SK-N-SH (cell line): ENCODE measurements around the gene PHF21A. TPM values are rescaled to one million over a fixed set of nuclear protein-coding genes. Genes with fewer than 3 reads are reported as not detected.

Experiments
- CTCF ChIA-PET: fragments of 300-600, 350-600 bp; formaldehyde crosslinking; extraction: SDS; loops from one replicate; lab custom pipeline; 2021; lab: Yijun Ruan, JAX
- POLR2A ChIA-PET: fragments of 350-600 bp; sonication (Branson Sonifier 250); formaldehyde crosslinking; extraction: SDS; loops from one replicate; lab custom pipeline; 2020; ENCODE audit warnings: antibody characterized with exemption, inconsistent platforms; lab: Yijun Ruan, JAX
- DNase-seq: peaks from one replicate; pipeline ENCODE4 v3.0.0; 2012
- H2AFZ ChIP-seq: fragments of 200-600 bp; sonication (generic); 2 replicates; pipeline ENCODE4 v1.8.1; 2016; ENCODE audit warnings: antibody characterized with exemption, mild to moderate bottlenecking, low read depth
- H3F3A ChIP-seq: fragments of 200-600 bp; sonication (generic); replicated peaks from 2 replicates; pipeline ENCODE3; 2016; ENCODE audit warnings: antibody characterized with exemption, mild to moderate bottlenecking; ENCODE audit not compliant: insufficient read depth
- H3K27ac ChIP-seq, 2 experiments: fragments of 200-500 bp in 1 of 2; fragments of 200-600 bp in 1 of 2; sonication (Bioruptor generic) in 1 of 2; sonication (generic), shearing (Covaris generic) in 1 of 2; 2 replicates each; pipeline versions ENCODE4 v1.5.1 to v1.6.1; 2014 to 2016; ENCODE audit warnings: low read depth in 2 of 2, inconsistent platforms in 1 of 2, low read length in 1 of 2, mild to moderate bottlenecking in 1 of 2, mixed read lengths in 1 of 2
- H3K27me3 ChIP-seq: fragments of 200-600 bp; sonication (generic), shearing (Covaris generic); 2 replicates; pipeline ENCODE4 v1.6.1; 2016; ENCODE audit warnings: mixed run types; ENCODE audit not compliant: insufficient read depth
- H3K36me3 ChIP-seq, 2 experiments: fragments of 200-500 bp in 1 of 2; fragments of 200-600 bp in 1 of 2; sonication (Bioruptor generic) in 1 of 2; sonication (generic) in 1 of 2; replicated peaks in 1 of 2; 2 replicates each; pipeline versions ENCODE3 to v1.5.1; 2014 to 2016; ENCODE audit warnings: low read length in 1 of 2, mild to moderate bottlenecking in 1 of 2; ENCODE audit not compliant: insufficient read depth in 2 of 2, control insufficient read depth in 1 of 2
- H3K4me1 ChIP-seq, 2 experiments: fragments of 200-500 bp in 1 of 2; fragments of 200-600 bp in 1 of 2; sonication (Bioruptor generic) in 1 of 2; sonication (generic), shearing (Covaris generic) in 1 of 2; 2 replicates each; pipeline versions ENCODE4 v1.5.1 to v1.6.1; 2014 to 2016; ENCODE audit warnings: low read depth in 1 of 2, low read length in 1 of 2, mixed run types in 1 of 2; ENCODE audit not compliant: insufficient read depth in 2 of 2, control insufficient read depth in 1 of 2
- H3K4me2 ChIP-seq: fragments of 200-600 bp; sonication (generic), shearing (Covaris generic); 2 replicates; pipeline ENCODE4 v1.6.1; 2017; ENCODE audit warnings: mixed run types
- H3K4me3 ChIP-seq, 2 experiments: fragments of 200-500 bp in 1 of 2; fragments of 200-600 bp in 1 of 2; sonication (Bioruptor generic) in 1 of 2; sonication (generic), shearing (Covaris generic) in 1 of 2; 2 replicates each; pipeline versions ENCODE4 v1.5.1 to v1.8.1; 2014 to 2016; ENCODE audit warnings: low read depth in 2 of 2, inconsistent platforms in 1 of 2, low read length in 1 of 2, mild to moderate bottlenecking in 1 of 2, mixed read lengths in 1 of 2, moderate library complexity in 1 of 2
- H3K79me2 ChIP-seq: fragments of 200-600 bp; sonication (generic); 2 replicates; pipeline ENCODE4 v1.8.1; 2017; ENCODE audit warnings: mild to moderate bottlenecking; ENCODE audit not compliant: insufficient read depth
- H3K9ac ChIP-seq: fragments of 200-600 bp; sonication (generic); 2 replicates; pipeline ENCODE4 v1.6.1; 2017; ENCODE audit warnings: mixed run types
- H3K9me2 ChIP-seq: fragments of 200-600 bp; sonication (generic); 2 replicates; pipeline ENCODE4 v1.6.1; 2017; ENCODE audit warnings: mixed run types
- H3K9me3 ChIP-seq: fragments of 200-600 bp; sonication (generic); 2 replicates; pipeline ENCODE4 v1.6.1; 2017; ENCODE audit warnings: mixed run types, mild to moderate bottlenecking, moderate library complexity
- H4K20me1 ChIP-seq: fragments of 200-600 bp; sonication (generic); 2 replicates; pipeline ENCODE4 v1.6.1; 2017; ENCODE audit warnings: mild to moderate bottlenecking, mixed run types; ENCODE audit not compliant: insufficient read depth
- CHD2 ChIP-seq: fragments of 150-350 bp; IDR thresholded peaks from 2 replicates; pipeline ENCODE4 v1.6.1; 2018; ENCODE audit warnings: low read length; ENCODE audit not compliant: partially characterized antibody
- ELF1 ChIP-seq: IDR thresholded peaks from 2 replicates; pipeline ENCODE4 v1.4.0; 2012
- FOSL2 ChIP-seq: IDR thresholded peaks from 2 replicates; pipeline ENCODE4 v1.4.0; 2012; ENCODE audit warnings: low read depth, mild to moderate bottlenecking, moderate library complexity, borderline replicate concordance
- FOXJ3 ChIP-seq: sonication (generic); formaldehyde crosslinking; IDR thresholded peaks from 2 replicates; pipeline ENCODE4 v1.5.1; 2020; ENCODE audit warnings: mild to moderate bottlenecking, missing genetic modification reagents
- FOXM1 ChIP-seq: IDR thresholded peaks from 2 replicates; pipeline ENCODE4 v1.4.0; 2012; ENCODE audit warnings: low read depth, mild to moderate bottlenecking
- GATA2 ChIP-seq: sonication (generic); formaldehyde crosslinking; IDR thresholded peaks from 2 replicates; pipeline ENCODE4 v1.5.0; 2020; ENCODE audit warnings: mild to moderate bottlenecking, missing genetic modification reagents
- MEF2A ChIP-seq: IDR thresholded peaks from 2 replicates; pipeline ENCODE4 v1.4.0; 2012; ENCODE audit warnings: low read depth, borderline replicate concordance
- MXI1 ChIP-seq: IDR thresholded peaks from 2 replicates; pipeline ENCODE4 v1.6.1; 2012; ENCODE audit warnings: mild to moderate bottlenecking, low read depth, low read length, improper control_type of control experiment
- NFIC ChIP-seq: IDR thresholded peaks from 2 replicates; pipeline ENCODE4 v1.4.0; 2012; ENCODE audit warnings: borderline replicate concordance
- RXRA ChIP-seq: IDR thresholded peaks from 2 replicates; pipeline ENCODE4 v1.4.0; 2012; ENCODE audit warnings: low read depth, mild to moderate bottlenecking, borderline replicate concordance
- SMC3 ChIP-seq: IDR thresholded peaks from 2 replicates; pipeline ENCODE4 v1.6.1; 2012; ENCODE audit warnings: low read depth, low read length, improper control_type of control experiment
- YY1 ChIP-seq: IDR thresholded peaks from 2 replicates; pipeline ENCODE4 v1.4.0; 2012; ENCODE audit warnings: low read depth, mild to moderate bottlenecking
- WGBS: methylation state at CpG from one replicate; pipeline ENCODE4 v1.1.6; 2017; ENCODE audit warnings: low lambda C conversion rate; 5-methylcytosine and 5-hydroxymethylcytosine counted together
- polyA plus RNA-seq, 3 experiments: library from polyadenylated mRNA; depleted of rRNA; stranded (reverse); fragments of >200 nt; gene quantifications; 2 replicates each; pipeline ENCODE4 v1.2.3, GENCODE V29; 2012
- TF ChIP-seq, protein P1 (sequence below): IDR thresholded peaks from 2 replicates; pipeline ENCODE4 v1.6.1; 2012; ENCODE audit warnings: mild to moderate bottlenecking, low read depth, low read length, moderate library complexity
- TF ChIP-seq, protein P2 (sequence below): IDR thresholded peaks from 2 replicates; pipeline ENCODE4; 2012
- TF ChIP-seq, protein P3 (sequence below): fragments of 150-350 bp; IDR thresholded peaks from 2 replicates; pipeline ENCODE4 v1.6.1; 2016; ENCODE audit warnings: mild to moderate bottlenecking, low read depth, low read length

The PHF21A gene
- polyA plus RNA-seq, 1 of the 3 experiments (the other 2 are of a cell fraction), result 18.8 TPM

DNA sequence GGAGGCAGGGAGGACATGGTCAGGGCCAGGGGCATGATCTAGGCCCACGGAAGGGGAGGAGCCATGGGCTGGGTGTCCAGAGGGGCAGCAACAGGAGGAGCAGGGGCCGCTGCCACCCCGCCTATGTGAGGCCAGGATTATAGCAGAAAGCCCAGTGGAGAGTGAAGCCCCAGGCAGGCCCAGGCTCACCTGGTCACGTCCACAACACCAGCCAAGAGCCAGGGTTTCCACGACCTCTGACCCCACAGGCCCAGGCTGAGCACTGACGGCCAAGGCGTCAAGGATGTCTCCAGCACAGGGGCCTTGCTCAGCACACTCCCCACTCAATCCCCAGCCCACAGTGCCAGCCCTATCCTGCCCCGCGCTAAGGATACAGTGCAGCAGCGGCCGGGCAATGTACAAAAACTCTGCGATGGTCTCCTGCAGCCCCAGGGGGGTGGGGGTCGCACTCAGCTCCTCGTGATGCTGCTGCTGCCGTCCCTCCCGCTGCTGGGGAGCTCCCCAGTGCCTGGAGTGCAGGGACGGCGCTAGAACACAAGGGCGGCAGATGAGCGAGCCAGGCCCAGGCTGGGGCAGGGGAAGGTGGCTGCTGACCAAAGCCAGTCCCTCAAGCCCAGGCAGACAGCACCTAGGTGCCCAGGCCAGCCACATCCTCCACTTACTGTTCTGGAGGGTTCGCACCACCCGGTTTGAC lies 207.2 kb downstream of the PHF21A start:
- TF ChIP-seq FOSL2, result no peak
- TF ChIP-seq FOXJ3 (CRISPR knock-in tag), result no peak
- no peak for TF ChIP-seq RXRA
- no peak for TF ChIP-seq SMC3
- TF ChIP-seq YY1, result no peak
- no peak for TF ChIP-seq CHD2
- no peak for TF ChIP-seq GATA2 (CRISPR knock-in tag)
- TF ChIP-seq, protein P1, sequence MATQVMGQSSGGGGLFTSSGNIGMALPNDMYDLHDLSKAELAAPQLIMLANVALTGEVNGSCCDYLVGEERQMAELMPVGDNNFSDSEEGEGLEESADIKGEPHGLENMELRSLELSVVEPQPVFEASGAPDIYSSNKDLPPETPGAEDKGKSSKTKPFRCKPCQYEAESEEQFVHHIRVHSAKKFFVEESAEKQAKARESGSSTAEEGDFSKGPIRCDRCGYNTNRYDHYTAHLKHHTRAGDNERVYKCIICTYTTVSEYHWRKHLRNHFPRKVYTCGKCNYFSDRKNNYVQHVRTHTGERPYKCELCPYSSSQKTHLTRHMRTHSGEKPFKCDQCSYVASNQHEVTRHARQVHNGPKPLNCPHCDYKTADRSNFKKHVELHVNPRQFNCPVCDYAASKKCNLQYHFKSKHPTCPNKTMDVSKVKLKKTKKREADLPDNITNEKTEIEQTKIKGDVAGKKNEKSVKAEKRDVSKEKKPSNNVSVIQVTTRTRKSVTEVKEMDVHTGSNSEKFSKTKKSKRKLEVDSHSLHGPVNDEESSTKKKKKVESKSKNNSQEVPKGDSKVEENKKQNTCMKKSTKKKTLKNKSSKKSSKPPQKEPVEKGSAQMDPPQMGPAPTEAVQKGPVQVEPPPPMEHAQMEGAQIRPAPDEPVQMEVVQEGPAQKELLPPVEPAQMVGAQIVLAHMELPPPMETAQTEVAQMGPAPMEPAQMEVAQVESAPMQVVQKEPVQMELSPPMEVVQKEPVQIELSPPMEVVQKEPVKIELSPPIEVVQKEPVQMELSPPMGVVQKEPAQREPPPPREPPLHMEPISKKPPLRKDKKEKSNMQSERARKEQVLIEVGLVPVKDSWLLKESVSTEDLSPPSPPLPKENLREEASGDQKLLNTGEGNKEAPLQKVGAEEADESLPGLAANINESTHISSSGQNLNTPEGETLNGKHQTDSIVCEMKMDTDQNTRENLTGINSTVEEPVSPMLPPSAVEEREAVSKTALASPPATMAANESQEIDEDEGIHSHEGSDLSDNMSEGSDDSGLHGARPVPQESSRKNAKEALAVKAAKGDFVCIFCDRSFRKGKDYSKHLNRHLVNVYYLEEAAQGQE, result no peak
- no peak for TF ChIP-seq MEF2A
- Histone ChIP-seq H3K9me2 (no peaks in the 10 kb centered on the region), H3K36me3 (peaks cover 0 to 41% of the 10 kb centered on the region in 2 experiments), H2AFZ (no peak overlapping the region), H3K4me2 (no peak overlapping the region), H3K27me3 (no peaks in the 10 kb centered on the region), H3K27ac (no peak overlapping the region), H3K79me2 (peaks cover 19% of the 10 kb centered on the region), H3K9ac (no peak overlapping the region), H3F3A (peaks cover 3% of the 10 kb centered on the region), H3K9me3 (no peaks in the 10 kb centered on the region), H4K20me1 (no peaks in the 10 kb centered on the region), H3K4me1 (peaks cover 7 to 15% of the 10 kb centered on the region in 2 experiments; a peak in 3 of 4 replicates), H3K4me3 (no peak overlapping the region)
- ChIA-PET CTCF (interaction anchor here (2.4 kb wide), 1 partner anchor 42 kb away, joined by 9 read pairs; no protein-coding TSS in a partner anchor), POLR2A (interaction anchor here (1.0 kb wide), 1 partner anchor 41 kb away, joined by 3 read pairs; no protein-coding TSS in a partner anchor)
- DNase-seq, result no peak
- WGBS, result 100% methylated on average over 6 of the region's 22 CpGs

DNA sequence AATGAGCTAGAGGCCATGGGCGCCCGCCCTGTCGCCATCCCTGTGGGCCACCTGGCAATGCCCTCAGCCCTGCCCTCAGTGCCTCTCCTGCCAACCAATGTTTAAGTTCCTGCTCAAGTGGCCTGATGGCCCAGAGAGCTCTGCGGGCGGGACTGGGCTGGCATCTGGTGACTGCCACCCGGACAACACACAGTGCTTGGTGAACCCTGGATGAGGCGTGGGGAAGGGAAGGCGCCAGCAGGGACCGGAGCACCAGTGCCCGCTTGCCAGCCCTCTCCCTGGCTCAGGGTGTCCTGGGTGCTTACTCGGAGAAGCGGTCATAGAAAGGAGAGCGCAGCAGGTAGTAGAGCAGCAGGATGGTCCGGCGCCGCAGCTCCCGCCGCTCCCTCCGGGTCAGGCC lies 207.7 kb downstream of the PHF21A start:
- Histone ChIP-seq H4K20me1 (no peaks in the 10 kb centered on the region), H3K36me3 (peaks cover 0 to 42% of the 10 kb centered on the region in 2 experiments), H3K27me3 (no peaks in the 10 kb centered on the region), H3K27ac (no peak overlapping the region), H3K4me2 (no peak overlapping the region), H3K4me1 (peaks cover 7 to 12% of the 10 kb centered on the region in 2 experiments; a peak in 3 of 4 replicates), H3K79me2 (peaks cover 19% of the 10 kb centered on the region), H2AFZ (no peak overlapping the region), H3K4me3 (no peak overlapping the region), H3F3A (no peaks in the 10 kb centered on the region), H3K9me2 (no peaks in the 10 kb centered on the region), H3K9me3 (no peaks in the 10 kb centered on the region), H3K9ac (no peak overlapping the region)
- ChIA-PET POLR2A (no interaction called here), CTCF (interaction anchor here (0.8 to 2.4 kb wide), 2 partner anchors 41 to 67 kb away, joined by 3 to 9 read pairs; partner anchors contain the start of gene CRY2)
- WGBS, result 97% methylated on average over 10 of the region's 19 CpGs
- DNase-seq, result no peak
- TF ChIP-seq FOXJ3 (CRISPR knock-in tag), result no peak
- TF ChIP-seq ELF1, result no peak
- TF ChIP-seq, protein P2, sequence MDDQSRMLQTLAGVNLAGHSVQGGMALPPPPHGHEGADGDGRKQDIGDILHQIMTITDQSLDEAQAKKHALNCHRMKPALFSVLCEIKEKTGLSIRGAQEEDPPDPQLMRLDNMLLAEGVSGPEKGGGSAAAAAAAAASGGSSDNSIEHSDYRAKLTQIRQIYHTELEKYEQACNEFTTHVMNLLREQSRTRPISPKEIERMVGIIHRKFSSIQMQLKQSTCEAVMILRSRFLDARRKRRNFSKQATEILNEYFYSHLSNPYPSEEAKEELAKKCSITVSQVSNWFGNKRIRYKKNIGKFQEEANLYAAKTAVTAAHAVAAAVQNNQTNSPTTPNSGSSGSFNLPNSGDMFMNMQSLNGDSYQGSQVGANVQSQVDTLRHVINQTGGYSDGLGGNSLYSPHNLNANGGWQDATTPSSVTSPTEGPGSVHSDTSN, result no peak
- TF ChIP-seq YY1, result no peak
- TF ChIP-seq FOXM1, result no peak
- TF ChIP-seq, protein P1, result no peak
- TF ChIP-seq SMC3, result no peak
- no peak for TF ChIP-seq MXI1
- no peak for TF ChIP-seq NFIC
- TF ChIP-seq CHD2, result no peak
- TF ChIP-seq, protein P3, sequence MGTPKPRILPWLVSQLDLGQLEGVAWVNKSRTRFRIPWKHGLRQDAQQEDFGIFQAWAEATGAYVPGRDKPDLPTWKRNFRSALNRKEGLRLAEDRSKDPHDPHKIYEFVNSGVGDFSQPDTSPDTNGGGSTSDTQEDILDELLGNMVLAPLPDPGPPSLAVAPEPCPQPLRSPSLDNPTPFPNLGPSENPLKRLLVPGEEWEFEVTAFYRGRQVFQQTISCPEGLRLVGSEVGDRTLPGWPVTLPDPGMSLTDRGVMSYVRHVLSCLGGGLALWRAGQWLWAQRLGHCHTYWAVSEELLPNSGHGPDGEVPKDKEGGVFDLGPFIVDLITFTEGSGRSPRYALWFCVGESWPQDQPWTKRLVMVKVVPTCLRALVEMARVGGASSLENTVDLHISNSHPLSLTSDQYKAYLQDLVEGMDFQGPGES, result no peak
